GM18508 (cell line): ENCODE data around the gene BLTP3A.
"Not testable (repeated sequence)": the region's sequence is repeated elsewhere in the genome, so short reads cannot be mapped to it uniquely, and the experiment has no call there.

Experiments
- ATAC-seq: cut with Tn5 transposase; IDR thresholded peaks from one replicate; pipeline ENCODE4 v1.9.1; 2021; ENCODE audit warnings: moderate number of reproducible peaks; ENCODE audit not compliant: insufficient read depth, unreplicated experiment

BLTP3A gene

GRCh38 chr6:34791164-34791700 is 651 bp upstream of the BLTP3A start:
- no peak for ATAC-seq

GRCh38 chr6:34792605-34793500 is 970 bp downstream of the BLTP3A start:
- ATAC-seq = no peak

GRCh38 chr6:34793877-34794276 is 2.0 kb downstream of the BLTP3A start:
- ATAC-seq = no peak

GRCh38 chr6:34795836-34796425 is 4.0 kb downstream of the BLTP3A start:
- no peak for ATAC-seq

GRCh38 chr6:34798057-34798456 is 6.2 kb downstream of the BLTP3A start:
- no peak for ATAC-seq

DNA sequence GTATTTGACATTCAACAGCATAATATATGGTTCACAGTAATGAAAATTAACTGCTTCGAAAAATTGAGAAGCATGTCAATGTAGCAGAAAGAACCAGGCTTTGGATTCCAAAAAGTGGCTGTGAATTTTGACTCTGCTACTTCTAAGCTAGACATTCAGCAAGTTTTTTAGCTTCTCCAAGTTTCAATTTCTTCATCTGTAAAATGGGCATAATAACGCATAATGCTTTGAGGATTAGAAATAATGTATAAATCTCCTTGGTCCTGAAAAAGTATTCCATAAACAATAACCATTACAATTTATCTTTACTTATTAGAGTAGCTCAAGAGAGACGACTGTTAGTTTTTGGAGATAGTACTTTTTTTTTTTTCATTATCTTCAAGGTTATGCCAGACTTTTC is 7.7 kb downstream of the BLTP3A start:
- no peak for ATAC-seq

DNA sequence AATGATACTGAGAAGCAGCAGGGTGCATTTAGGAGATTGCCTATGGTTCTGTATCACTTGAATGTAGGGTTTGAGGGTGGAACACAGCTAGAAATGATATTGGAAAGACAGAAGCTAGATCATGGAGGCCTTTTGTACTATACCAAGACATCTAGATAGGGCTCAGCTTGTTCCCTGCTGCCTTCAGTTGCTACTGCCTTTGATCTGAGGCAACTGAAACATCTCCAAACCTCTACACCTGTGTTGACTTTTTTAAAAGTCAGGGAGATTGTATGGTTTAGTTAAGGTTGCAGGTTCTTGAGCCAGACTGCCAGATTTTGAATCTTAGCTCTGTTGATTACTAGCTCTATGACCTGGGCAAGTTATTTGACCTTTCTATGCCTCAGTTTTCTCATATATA is 12.7 kb downstream of the BLTP3A start:
- ATAC-seq = no peak

DNA sequence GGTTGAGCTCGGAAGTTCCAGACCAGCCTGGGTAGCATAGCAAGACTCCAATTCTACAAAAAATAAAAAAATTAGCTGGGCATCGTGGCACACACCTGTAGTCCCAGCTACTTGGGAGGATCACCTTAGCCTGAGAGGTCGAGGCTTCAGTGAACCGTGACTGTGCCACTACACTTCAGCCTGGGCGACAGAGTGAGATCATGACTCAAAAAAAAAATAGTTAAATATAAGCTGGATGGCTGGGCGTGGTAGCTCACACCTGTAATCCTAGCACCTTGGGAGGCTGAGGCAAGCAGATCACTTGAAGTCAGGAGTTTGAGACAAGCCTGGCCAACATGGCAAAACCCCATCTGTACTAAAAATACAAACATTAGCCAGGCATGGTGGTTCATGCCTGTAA is 13.2 kb downstream of the BLTP3A start:
- not testable (repeated sequence) for ATAC-seq

DNA sequence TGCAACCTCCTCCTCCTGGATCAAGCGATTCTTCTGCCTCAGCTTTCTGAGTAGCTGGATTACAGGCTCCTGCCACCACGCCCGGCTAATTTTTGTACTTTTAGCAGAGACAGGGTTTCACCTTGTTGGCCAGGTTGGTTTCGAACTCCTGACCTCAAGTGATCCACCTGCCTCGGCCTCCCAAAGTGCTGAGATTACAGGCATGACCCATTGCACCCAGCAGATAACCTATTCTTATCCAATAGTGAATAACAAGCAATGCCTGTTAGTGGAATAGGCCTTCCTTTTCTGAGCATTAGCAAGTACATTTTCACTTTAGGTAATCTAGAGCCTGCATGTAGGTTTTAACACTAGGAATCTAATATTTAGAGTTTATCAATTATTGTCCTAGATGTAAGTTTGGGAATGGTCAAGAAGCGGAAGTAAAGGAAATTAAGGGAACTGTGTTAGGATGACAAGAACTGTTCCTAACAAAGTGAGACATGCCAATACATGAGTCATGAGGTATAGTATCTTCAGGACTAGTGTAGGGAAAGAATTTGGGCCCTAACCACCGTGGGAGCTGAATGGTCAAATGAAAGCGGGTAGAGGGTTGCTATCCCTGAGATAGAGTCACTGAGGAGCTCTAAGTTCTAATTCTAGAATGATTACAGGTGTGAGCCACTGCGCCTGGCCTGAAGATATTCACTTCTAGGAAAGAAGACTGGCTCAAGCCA is 15.0 kb downstream of the BLTP3A start:
- no peak for ATAC-seq

GRCh38 chr6:34808473-34808872 is 16.6 kb downstream of the BLTP3A start:
- ATAC-seq = not testable (repeated sequence)

- not testable (repeated sequence) for ATAC-seq
These were observed 17.5 kb downstream of the BLTP3A start for GRCh38 chr6:34809419-34809818.

- ATAC-seq = no peak
These were observed 18.4 kb downstream of the BLTP3A start for GRCh38 chr6:34810017-34810882.

GRCh38 chr6:34810936-34811632 is 19.2 kb downstream of the BLTP3A start:
- peak; percentile 75 for ATAC-seq

- no peak for ATAC-seq
These were observed 21.3 kb downstream of the BLTP3A start for GRCh38 chr6:34813028-34813713.

DNA sequence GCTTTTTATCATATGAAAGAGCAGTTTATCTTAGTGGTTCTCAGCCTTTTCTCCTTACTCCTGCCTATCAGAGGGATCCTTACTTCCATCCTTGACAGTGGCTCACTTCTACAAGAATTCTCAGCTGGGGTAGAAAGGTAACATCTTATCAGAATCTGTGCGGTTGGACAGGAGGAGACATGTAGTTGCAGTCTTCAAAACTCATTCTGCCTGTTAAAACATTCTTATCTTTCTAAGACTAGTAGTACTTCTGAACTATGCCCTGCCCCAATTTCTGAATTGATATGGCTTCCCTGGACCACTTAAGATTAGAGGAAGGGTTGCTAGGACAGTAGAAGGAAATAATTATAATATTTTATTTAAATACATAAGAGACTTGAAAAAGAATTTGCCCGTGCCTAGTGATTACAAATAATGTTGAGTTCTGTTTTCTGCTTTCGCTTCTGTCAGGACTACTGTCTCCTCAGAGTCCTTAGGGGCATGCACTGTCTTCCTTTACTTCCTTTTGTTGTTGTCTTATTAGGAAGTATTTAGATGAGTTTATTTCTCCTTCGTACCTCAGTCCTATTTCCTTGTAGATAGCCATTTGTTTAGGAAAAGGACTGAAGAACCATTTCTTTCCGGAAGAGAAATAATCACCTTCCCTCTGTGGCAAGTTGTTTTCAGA is 24.9 kb downstream of the BLTP3A start:
- ATAC-seq = no peak

- no peak for ATAC-seq
These were observed 25.6 kb downstream of the BLTP3A start for GRCh38 chr6:34817446-34817845.

DNA sequence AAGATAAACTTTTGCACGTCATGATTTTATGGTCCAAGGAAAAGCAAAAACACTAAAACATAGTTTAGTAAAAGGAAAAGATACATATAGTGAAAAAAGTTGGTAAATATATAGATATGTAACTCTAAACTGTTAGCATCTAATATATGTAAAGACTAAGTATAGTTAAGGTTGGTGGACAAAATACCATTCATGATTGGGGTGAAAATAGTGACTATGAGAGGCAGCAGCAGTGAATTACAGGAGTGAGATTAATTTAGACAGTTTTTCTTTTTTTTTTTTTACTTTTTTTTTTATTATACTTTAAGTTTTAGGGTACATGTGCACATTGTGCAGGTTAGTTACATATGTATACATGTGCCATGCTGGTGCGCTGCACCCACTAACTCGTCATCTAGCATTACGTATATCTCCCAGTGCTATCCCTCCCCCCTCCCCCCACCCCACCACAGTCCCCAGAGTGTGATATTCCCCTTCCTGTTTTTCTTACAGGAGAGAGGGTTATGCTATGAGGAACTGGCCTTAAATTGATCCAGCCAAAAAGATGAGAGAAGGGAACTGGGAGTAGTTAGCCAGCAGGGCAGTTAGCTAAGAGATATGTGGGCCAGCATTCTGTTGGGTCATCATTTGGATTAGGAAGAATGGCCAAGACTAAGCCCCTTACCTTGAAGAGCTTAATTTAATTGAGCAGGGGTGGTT is 27.1 kb downstream of the BLTP3A start:
- not testable (repeated sequence) for ATAC-seq
